Testis (tissue), 2 donors: ENCODE results near the gene TAF3.

Source experiments
- POLR2A ChIP-seq: fragments of 450-650 bp; IDR thresholded peaks from one replicate; pipeline ENCODE4 v1.6.1; 2017; ENCODE audit warnings: antibody characterized with exemption, mild to moderate bottlenecking, moderate library complexity
- TF ChIP-seq, protein P1 (sequence below), 3 experiments: fragments of 450-650 bp in 2 of 3; fragments of 200-600 bp in 1 of 3; sonication (generic) in 1 of 3; IDR thresholded peaks; one replicate each; pipeline ENCODE4 v1.5.1; 2016 to 2019; ENCODE audit warnings: antibody characterized with exemption in 3 of 3, mild to moderate bottlenecking in 2 of 3, moderate library complexity in 1 of 3

GRCh38 chr10:7960108-7960507, 141.8 kb downstream of the TAF3 start:
- TF ChIP-seq, protein P1, sequence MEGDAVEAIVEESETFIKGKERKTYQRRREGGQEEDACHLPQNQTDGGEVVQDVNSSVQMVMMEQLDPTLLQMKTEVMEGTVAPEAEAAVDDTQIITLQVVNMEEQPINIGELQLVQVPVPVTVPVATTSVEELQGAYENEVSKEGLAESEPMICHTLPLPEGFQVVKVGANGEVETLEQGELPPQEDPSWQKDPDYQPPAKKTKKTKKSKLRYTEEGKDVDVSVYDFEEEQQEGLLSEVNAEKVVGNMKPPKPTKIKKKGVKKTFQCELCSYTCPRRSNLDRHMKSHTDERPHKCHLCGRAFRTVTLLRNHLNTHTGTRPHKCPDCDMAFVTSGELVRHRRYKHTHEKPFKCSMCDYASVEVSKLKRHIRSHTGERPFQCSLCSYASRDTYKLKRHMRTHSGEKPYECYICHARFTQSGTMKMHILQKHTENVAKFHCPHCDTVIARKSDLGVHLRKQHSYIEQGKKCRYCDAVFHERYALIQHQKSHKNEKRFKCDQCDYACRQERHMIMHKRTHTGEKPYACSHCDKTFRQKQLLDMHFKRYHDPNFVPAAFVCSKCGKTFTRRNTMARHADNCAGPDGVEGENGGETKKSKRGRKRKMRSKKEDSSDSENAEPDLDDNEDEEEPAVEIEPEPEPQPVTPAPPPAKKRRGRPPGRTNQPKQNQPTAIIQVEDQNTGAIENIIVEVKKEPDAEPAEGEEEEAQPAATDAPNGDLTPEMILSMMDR (IDR thresholded peaks at IDR 0.05): no peak
- no peak for TF ChIP-seq POLR2A
